IgD-negative memory B cell (primary cell): ENCODE data around the gene FLNB. TPM values are rescaled to one million over a fixed set of nuclear protein-coding genes. Genes with fewer than 3 reads are reported as not detected.

Experiments
- H3K27ac Mint-ChIP-seq, 3 donors: one replicate each; pipeline ENCODE4 v1.8.0; 2020 to 2022; ENCODE audit warnings: mild to moderate bottlenecking in 3 of 3, mixed read lengths in 3 of 3, moderate library complexity in 1 of 3
- H3K27me3 Mint-ChIP-seq: one replicate; pipeline ENCODE4 v1.8.0; 2021; ENCODE audit warnings: mixed read lengths
- H3K36me3 Mint-ChIP-seq: one replicate; pipeline ENCODE4 v1.8.0; 2020; ENCODE audit warnings: mild to moderate bottlenecking, mixed read lengths
- H3K4me1 Mint-ChIP-seq, 3 donors: one replicate each; pipeline ENCODE4 v1.8.0; 2020 to 2022; ENCODE audit warnings: mixed read lengths in 3 of 3, mild to moderate bottlenecking in 1 of 3
- H3K4me3 Mint-ChIP-seq, 4 donors: one replicate each; pipeline ENCODE4 v1.8.0; 2020 to 2022; ENCODE audit warnings: mild to moderate bottlenecking in 4 of 4, mixed read lengths in 4 of 4, moderate library complexity in 3 of 4
- H3K9me3 Mint-ChIP-seq, 3 donors: one replicate each; pipeline ENCODE4 v1.8.0; 2020 to 2021; ENCODE audit warnings: mixed read lengths in 3 of 3, mild to moderate bottlenecking in 1 of 3
- polyA plus RNA-seq: library from polyadenylated mRNA; unstranded; fragments of 300-500 nt; fragmentation: Illumina TruSeq; gene quantifications from one replicate; pipeline ENCODE4 v1.2.3, GENCODE V29; 2021

Gene FLNB
- polyA plus RNA-seq, 1 donor from 2014 or later, result 19.7 TPM

- H3K4me3 Mint-ChIP-seq, result no peak overlapping the region
These were observed 164.9 kb downstream of the FLNB start for GRCh38 chr3:58173029-58173668.

GRCh38 chr3:58173669-58174398 is 165.6 kb downstream of the FLNB start:
- Mint-ChIP-seq H3K9me3 (no peaks in the 10 kb centered on the region), H3K27ac (no peak overlapping the region), H3K27me3 (peaks cover 4% of the 10 kb centered on the region), H3K36me3 (peaks cover 2% of the 10 kb centered on the region), H3K4me3 (peak overlapping the region in 1 of 4 donors; percentile 47), H3K4me1 (peaks cover 0 to 9% (median 8%) of the 10 kb centered on the region in 3 donors)

More at GRCh38 chr3:58173029-58173668, 164.9 kb downstream of the FLNB start:
- Mint-ChIP-seq H3K27ac (no peak overlapping the region), H3K9me3 (no peaks in the 10 kb centered on the region), H3K36me3 (peaks cover 2% of the 10 kb centered on the region), H3K4me1 (peaks cover 0 to 3% (median 3%) of the 10 kb centered on the region in 3 donors), H3K27me3 (no peaks in the 10 kb centered on the region)

- Mint-ChIP-seq H3K9me3 (no peaks in the 10 kb centered on the region), H3K27ac (no peak overlapping the region), H3K4me1 (peaks cover 0 to 10% (median 8%) of the 10 kb centered on the region in 3 donors), H3K27me3 (peaks cover 4% of the 10 kb centered on the region), H3K4me3 (no peak overlapping the region), H3K36me3 (no peaks in the 10 kb centered on the region)
These were observed 166.9 kb downstream of the FLNB start for GRCh38 chr3:58175187-58175436.

DNA sequence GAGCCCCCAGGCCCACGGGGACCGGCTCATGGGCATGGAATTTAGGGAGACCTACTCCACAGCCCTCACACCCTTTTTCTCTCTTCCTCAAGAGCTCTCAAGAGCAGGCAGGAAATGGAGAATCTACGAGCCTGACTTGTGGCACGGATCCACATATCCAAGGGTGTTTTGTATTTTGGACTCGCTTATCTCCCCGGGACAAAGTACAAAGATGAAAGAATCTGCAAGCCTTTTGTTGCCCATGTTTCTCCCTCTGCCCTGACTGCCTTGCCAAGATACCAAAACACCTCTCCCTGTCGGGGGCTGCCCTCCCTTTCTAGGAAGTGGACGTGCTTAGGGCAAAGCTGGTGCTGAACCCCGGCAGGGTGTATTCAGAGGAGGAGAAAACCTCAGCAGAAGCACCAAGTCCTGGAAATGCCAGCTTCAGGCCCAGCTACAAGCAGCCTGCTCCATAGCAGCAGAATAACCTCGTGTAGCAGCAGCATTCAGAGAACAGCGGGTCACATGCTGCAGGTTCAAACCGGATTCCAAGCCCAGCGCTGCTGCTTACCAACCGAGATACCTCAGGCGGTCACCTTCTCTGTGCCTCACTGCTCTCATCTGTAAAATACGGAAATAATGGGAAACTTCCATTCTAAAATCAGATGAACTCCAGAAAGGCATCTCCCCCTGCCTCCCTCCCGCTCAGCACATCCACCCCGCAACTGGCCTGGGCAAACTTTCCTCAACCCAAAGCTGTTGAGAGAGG is 167.4 kb downstream of the FLNB start:
- Mint-ChIP-seq H3K4me3 (no peak overlapping the region), H3K4me1 (peaks cover under 1 to 10% (median 9%) of the 10 kb centered on the region in 3 donors)

DNA sequence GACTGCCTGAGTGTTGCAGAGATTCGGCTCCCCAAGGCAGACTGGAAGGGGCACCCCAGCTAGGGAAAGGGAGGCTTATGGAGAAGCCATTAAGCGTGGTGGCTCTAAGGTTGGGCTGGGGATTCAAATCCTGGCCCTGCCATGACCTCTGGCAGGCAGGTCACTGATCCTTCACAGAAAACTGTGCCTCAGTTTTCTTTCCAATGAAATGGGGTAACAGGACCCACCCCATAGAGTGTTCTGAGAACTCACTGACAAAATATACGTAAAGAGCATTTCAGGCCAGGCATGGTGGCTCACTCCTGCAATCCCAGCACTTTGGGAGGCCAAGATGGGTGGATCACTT is 167.9 kb downstream of the FLNB start:
- peak overlapping the region in 1 of 3 donors; percentile 10 for H3K27ac Mint-ChIP-seq
- peaks cover 4% of the 10 kb centered on the region for H3K27me3 Mint-ChIP-seq
- H3K36me3 Mint-ChIP-seq, result no peaks in the 10 kb centered on the region
- no peaks in the 10 kb centered on the region for H3K9me3 Mint-ChIP-seq
- H3K4me3 Mint-ChIP-seq, result peak overlapping the region in 1 of 4 donors; percentile 20
- H3K4me1 Mint-ChIP-seq, result peaks cover 6 to 11% (median 10%) of the 10 kb centered on the region in 3 donors

More for the DNA sequence above, 167.4 kb downstream of the FLNB start:
- no peaks in the 10 kb centered on the region for H3K9me3 Mint-ChIP-seq
- peaks cover 4% of the 10 kb centered on the region for H3K27me3 Mint-ChIP-seq
- H3K27ac Mint-ChIP-seq, result peak overlapping the region in 1 of 3 donors; percentile 10
- no peaks in the 10 kb centered on the region for H3K36me3 Mint-ChIP-seq

DNA sequence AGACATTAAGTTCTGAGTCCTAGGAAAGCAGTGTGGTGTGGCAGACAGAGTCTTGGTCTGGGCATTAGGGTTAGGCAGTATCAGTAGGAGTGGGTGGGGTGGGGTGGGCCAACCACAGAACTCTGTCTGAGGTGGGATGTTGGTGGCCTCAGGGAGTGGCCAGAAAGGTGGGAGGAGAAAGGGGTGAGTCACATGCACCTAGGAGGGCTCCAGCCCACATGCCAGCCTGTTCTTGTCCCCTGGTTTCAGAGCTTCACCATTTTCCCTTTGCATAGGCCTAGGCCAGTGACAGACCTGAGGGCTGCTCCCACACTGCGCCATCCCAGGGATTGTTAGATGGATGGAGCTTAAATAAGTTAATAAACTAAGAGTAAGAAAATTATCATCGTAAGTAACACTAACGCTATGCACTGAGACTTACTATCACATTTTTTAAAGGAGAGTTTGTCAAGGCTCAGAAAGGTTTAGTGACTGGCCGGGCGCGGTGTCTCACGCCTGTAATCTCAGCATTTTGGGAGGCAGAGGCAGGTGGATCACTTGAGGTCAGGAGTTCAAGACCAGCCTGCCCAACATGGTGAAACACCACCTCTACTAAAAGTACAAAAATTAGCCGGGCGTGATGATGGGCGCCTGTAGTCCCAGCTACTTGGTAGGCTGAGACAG is 168.7 kb downstream of the FLNB start:
- no peaks in the 10 kb centered on the region for H3K9me3 Mint-ChIP-seq
- H3K27me3 Mint-ChIP-seq, result peaks cover 4% of the 10 kb centered on the region
- H3K4me1 Mint-ChIP-seq, result peaks cover 12 to 18% (median 17%) of the 10 kb centered on the region in 3 donors
- H3K27ac Mint-ChIP-seq, result no peak overlapping the region
- no peaks in the 10 kb centered on the region for H3K36me3 Mint-ChIP-seq
- H3K4me3 Mint-ChIP-seq, result peak overlapping the region in 3 of 4 donors; percentile 20 to 85 (median 81)

DNA sequence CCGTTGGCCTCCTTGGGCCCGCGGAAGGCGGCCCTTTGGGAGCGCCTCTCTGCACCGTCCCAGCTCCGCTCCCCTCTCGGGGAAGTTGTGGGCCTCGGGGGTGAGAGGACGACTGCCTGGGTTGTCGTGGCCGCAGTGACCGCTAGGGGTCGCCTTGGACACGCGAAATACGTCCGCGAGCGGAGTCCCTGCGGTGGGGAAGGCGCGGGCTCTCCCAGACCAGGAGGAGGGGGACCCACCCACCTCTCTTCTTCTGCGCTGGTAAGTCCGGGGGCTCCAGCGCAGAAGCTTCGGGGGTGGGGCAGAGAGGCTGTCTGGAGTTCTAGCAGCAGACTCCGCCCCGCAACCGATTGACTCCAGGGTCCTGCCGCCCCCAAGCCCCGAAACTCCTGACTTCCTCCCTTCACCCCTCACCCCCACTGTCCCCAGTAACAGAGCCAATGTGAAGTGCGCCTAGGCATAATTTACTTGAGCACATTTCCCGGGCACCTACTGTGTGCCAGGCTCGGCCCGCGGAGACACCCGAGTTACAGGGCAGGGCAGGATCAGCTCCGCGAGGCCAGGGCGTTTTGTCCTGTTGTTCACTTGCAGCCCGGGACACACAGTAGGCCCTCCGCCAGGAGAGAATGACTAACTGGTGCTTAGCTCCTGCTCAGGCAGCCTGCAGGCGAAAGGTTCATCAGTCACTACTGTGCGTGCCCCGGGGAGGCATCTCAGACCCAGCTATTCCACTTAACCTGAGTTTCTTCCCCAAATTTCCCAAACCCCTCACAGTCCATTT is 169.7 kb downstream of the FLNB start:
- Mint-ChIP-seq H3K36me3 (no peaks in the 10 kb centered on the region), H3K4me3 (peak overlapping the region; percentile 77 to 85 (median 80)), H3K9me3 (no peaks in the 10 kb centered on the region), H3K27ac (no peak overlapping the region), H3K4me1 (peaks cover 12 to 18% (median 17%) of the 10 kb centered on the region in 3 donors), H3K27me3 (peaks cover 4% of the 10 kb centered on the region)

DNA sequence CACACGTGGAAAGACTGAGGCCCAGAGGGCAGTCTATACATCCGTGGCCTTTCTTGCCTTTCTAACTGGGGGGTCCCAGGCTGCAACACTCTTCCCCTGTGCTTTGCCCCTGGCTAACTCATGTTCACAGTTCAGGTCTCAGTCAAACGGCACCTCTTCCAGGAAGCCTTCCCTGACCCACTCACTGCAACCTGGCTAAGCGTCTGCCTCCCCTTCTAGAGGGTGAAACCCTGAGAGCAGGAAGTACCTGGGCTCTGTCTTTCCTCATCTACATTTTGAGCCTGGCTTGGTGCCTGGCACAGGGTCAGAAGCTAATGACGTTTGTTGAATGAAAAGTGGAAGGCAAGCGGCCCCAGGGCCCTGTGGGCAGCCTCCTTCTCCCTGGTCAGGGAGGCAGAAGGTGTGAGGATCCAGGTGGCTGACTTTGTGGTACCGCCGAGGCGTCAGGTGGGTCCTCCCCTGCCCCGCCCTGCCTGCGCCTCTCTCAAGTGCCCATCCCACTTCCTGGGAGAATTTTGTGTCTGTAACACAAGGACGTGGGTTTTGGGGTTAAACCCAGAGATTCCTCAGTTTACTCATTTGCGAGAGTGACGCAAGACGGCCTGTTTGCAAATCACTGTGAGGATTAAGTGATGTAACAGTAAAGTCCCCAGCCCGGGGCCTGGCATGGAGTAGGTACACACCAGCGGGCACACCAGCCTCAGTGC is 170.5 kb downstream of the FLNB start:
- Mint-ChIP-seq H3K36me3 (no peaks in the 10 kb centered on the region), H3K4me3 (peak overlapping the region; percentile 77 to 85 (median 79)), H3K27me3 (peaks cover 4% of the 10 kb centered on the region), H3K4me1 (peaks cover 12 to 18% (median 17%) of the 10 kb centered on the region in 3 donors), H3K27ac (peak overlapping the region in 1 of 3 donors; percentile 80), H3K9me3 (no peaks in the 10 kb centered on the region)

DNA sequence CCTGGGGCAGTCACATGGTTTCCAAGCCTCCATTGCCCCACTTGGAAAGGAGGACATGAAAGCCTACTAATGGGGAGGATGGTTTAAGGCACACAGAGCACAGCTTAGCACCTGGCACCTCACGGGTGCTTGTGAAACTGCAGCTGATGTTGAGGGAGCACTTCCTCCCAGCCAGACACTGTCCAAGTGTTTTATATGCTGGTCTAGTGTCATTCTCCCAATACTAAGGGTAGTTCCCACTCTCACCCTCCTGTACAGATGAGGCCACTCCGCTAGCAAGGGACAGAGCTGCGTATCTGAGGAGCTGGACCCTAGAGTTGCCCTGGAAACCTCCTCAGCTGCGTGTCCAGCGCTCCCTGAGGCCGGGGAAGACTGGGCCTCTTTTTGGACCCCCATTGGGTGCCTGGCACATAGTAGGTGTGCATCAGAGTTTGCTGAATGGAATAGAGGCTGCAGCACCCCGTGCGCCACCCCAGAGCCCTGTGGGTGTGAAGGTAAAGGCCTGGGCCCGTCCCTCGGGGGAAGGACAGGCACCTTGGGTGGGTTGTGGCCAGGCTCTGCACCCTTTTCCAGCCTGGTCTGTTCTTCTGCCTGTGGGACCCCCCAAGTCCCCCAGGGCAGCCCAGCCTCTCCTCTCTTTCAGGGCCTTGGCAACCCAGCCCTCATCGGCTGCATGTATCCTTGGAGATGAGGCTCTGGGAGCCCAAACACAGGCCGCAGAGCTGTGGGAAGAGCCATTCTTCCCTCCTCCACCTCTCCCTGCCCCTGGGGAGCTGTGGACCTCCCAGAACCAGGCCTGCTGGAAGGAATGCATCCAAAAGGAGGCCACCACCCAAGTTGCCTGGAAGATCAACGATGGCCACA is 171.2 kb downstream of the FLNB start:
- Mint-ChIP-seq H3K36me3 (no peaks in the 10 kb centered on the region), H3K27me3 (peaks cover 4% of the 10 kb centered on the region), H3K9me3 (no peaks in the 10 kb centered on the region), H3K4me1 (peaks cover 12 to 18% (median 17%) of the 10 kb centered on the region in 3 donors), H3K27ac (peak overlapping the region in 2 of 3 donors; percentile 14 to 80), H3K4me3 (peak overlapping the region in 1 of 4 donors; percentile 34)

DNA sequence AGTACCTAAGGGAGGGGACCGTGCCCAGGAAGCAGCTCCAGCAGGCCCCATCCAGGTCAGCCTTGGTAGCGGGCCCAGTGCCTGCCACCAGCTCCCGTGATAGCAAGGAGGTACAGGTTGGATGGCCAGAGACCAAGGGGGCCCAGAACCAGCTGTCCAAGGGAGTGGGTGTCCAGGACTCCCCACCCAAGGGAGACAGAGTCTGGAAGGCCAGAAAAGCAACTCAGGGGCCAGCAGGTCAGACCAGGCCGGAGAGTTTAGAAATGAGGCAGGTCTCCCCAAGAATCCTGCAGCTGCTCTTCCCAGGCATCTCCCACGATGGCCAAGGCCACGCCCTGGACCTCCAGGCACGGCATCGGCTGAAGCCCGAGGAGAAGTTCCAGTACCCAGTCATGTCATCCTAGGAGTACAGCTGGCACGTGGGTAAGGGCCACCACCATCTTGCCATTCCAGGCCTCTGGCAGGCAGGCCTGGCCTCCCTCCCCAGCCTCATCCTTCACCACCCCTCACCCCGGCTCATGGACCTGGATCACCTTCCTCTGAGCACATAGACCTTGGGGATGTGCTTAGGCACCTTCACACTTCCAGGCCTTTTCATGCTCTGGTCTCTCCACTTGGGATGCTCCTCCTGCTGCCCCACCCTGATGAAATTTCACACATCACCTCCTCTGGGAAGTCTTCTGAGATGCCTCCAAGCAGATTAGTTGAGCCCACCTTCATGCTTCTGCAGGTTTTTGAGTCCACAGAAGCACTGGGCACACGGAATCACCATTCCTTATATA is 172.1 kb downstream of the FLNB start:
- peak overlapping the region in 1 of 4 donors; percentile 9 for H3K4me3 Mint-ChIP-seq
- H3K9me3 Mint-ChIP-seq, result no peaks in the 10 kb centered on the region
- H3K27me3 Mint-ChIP-seq, result peaks cover 4% of the 10 kb centered on the region
- H3K4me1 Mint-ChIP-seq, result peaks cover 12 to 18% (median 17%) of the 10 kb centered on the region in 3 donors
- no peaks in the 10 kb centered on the region for H3K36me3 Mint-ChIP-seq
- H3K27ac Mint-ChIP-seq, result peak overlapping the region in 1 of 3 donors; percentile 14

- H3K4me1 Mint-ChIP-seq, result peaks cover 12 to 18% (median 17%) of the 10 kb centered on the region in 3 donors
- no peaks in the 10 kb centered on the region for H3K36me3 Mint-ChIP-seq
- peak overlapping the region in 1 of 3 donors; percentile 57 for H3K27ac Mint-ChIP-seq
- H3K27me3 Mint-ChIP-seq, result peaks cover 4% of the 10 kb centered on the region
- no peak overlapping the region for H3K4me3 Mint-ChIP-seq
- no peaks in the 10 kb centered on the region for H3K9me3 Mint-ChIP-seq
These were observed 172.8 kb downstream of the FLNB start for GRCh38 chr3:58180940-58181587.

GRCh38 chr3:58183221-58183620 is 175.0 kb downstream of the FLNB start:
- Mint-ChIP-seq H3K27me3 (peaks cover 4% of the 10 kb centered on the region), H3K4me3 (no peak overlapping the region), H3K9me3 (no peaks in the 10 kb centered on the region), H3K36me3 (no peaks in the 10 kb centered on the region), H3K4me1 (peaks cover 17 to 19% (median 17%) of the 10 kb centered on the region in 3 donors), H3K27ac (peak overlapping the region in 1 of 3 donors; percentile 53)
